IMR-90 (cell line): ENCODE data around the gene POU2AF1. TPM values are rescaled to one million over a fixed set of nuclear protein-coding genes. Genes with fewer than 3 reads are reported as not detected.
A peak's percentile ranks its signal among the peaks of the same experiment; 100 is the strongest.

Experiments used
- ATAC-seq: fragments of 200-7000 bp; cut with Tn5 transposase; 2 replicates; pipeline ENCODE4 v1.9.1; 2020; ENCODE audit warnings: low read depth, mild to moderate bottlenecking, moderate library complexity
- BruUV-seq: library from RNA; stranded (reverse); fragments of 400-500 nt; replicated peaks from 2 replicates; lab custom pipeline; 2021; lab: Mats Ljungman, UMichigan
- CTCF ChIA-PET: fragments of 300-600 bp; formaldehyde crosslinking; extraction: SDS; loops from one replicate; lab custom pipeline; 2021; ENCODE audit warnings: antibody characterized with exemption; lab: Yijun Ruan, JAX
- POLR2A ChIA-PET: fragments of 300-600 bp; sonication (Branson Sonifier 250); formaldehyde crosslinking; loops from one replicate; lab custom pipeline; 2022; ENCODE audit warnings: antibody characterized with exemption; ENCODE audit not compliant: unreplicated experiment; lab: Charles Lee
- DNase-seq: peaks from one replicate; pipeline ENCODE4 v3.0.0; 2013
- H2AFZ ChIP-seq: replicated peaks from 2 replicates; pipeline ENCODE3; 2013; ENCODE audit warnings: low read length, mild to moderate bottlenecking; ENCODE audit not compliant: poor library complexity
- H2AK5ac ChIP-seq: 2 replicates; pipeline ENCODE4 v1.6.1; 2013; ENCODE audit warnings: low read depth, low read length, inconsistent platforms
- H2AK9ac ChIP-seq: replicated peaks from 2 replicates; pipeline ENCODE3; 2013; ENCODE audit warnings: mild to moderate bottlenecking, low read depth, low read length, moderate library complexity; ENCODE audit not compliant: poor library complexity
- H2BK120ac ChIP-seq: 2 replicates; pipeline ENCODE4 v1.6.1; 2013; ENCODE audit warnings: low read depth, low read length, inconsistent platforms
- H2BK15ac ChIP-seq: 3 replicates; pipeline ENCODE4 v1.6.1; 2013; ENCODE audit warnings: low read depth, low read length, inconsistent platforms
- H2BK20ac ChIP-seq: 2 replicates; pipeline ENCODE4 v1.6.1; 2013; ENCODE audit warnings: low read depth, mild to moderate bottlenecking, inconsistent platforms, low read length, moderate library complexity
- H2BK5ac ChIP-seq: 2 replicates; pipeline ENCODE4 v1.6.1; 2013; ENCODE audit warnings: mild to moderate bottlenecking, low read depth, low read length, inconsistent platforms; ENCODE audit not compliant: poor library complexity, severe bottlenecking
- H3K14ac ChIP-seq: replicated peaks from 2 replicates; pipeline ENCODE4 v1.6.1; 2013; ENCODE audit warnings: low read depth, low read length, inconsistent platforms
- H3K18ac ChIP-seq: 2 replicates; pipeline ENCODE4 v1.6.1; 2013; ENCODE audit warnings: low read depth, low read length, control low read depth
- H3K23ac ChIP-seq: 2 replicates; pipeline ENCODE4 v1.6.1; 2013; ENCODE audit warnings: low read depth, low read length, inconsistent platforms
- H3K27ac ChIP-seq: 2 replicates; pipeline ENCODE4 v1.5.1; 2013; ENCODE audit warnings: mild to moderate bottlenecking, control low read depth, low read length; ENCODE audit not compliant: insufficient read depth
- H3K27me3 ChIP-seq: 2 replicates; pipeline ENCODE4 v1.6.1; 2013; ENCODE audit warnings: low read length; ENCODE audit not compliant: control insufficient read depth, insufficient read depth
- H3K36me3 ChIP-seq: 2 replicates; pipeline ENCODE4 v1.6.1; 2013; ENCODE audit warnings: low read length, mixed read lengths; ENCODE audit not compliant: control insufficient read depth, insufficient read depth
- H3K4ac ChIP-seq: 2 replicates; pipeline ENCODE4 v1.6.1; 2013; ENCODE audit warnings: low read depth, low read length, inconsistent platforms
- H3K4me1 ChIP-seq: 2 replicates; pipeline ENCODE4 v1.6.1; 2013; ENCODE audit warnings: low read length, mixed read lengths; ENCODE audit not compliant: control insufficient read depth, insufficient read depth
- H3K4me2 ChIP-seq: 2 replicates; pipeline ENCODE4 v1.6.1; 2013; ENCODE audit warnings: low read depth, mild to moderate bottlenecking, control low read depth, low read length, moderate library complexity
- H3K4me3 ChIP-seq: 2 replicates; pipeline ENCODE4 v1.5.1; 2013; ENCODE audit warnings: low read depth, mild to moderate bottlenecking, control low read depth, low read length, moderate library complexity; ENCODE audit not compliant: insufficient read depth
- H3K56ac ChIP-seq: 2 replicates; pipeline ENCODE4 v1.6.1; 2013; ENCODE audit warnings: low read length, inconsistent platforms; ENCODE audit not compliant: insufficient read depth; ENCODE audit errors: extremely low read depth
- H3K79me1 ChIP-seq, 2 experiments: 2 replicates each; pipeline ENCODE4 v1.6.1; 2013; ENCODE audit warnings: low read length in 2 of 2, inconsistent platforms in 1 of 2, low read depth in 1 of 2
- H3K9ac ChIP-seq: 2 replicates; pipeline ENCODE4 v1.6.1; 2013; ENCODE audit warnings: low read depth, low read length, control low read depth
- H3K9me1 ChIP-seq: 2 replicates; pipeline ENCODE4 v1.6.1; 2013; ENCODE audit warnings: low read length, inconsistent platforms; ENCODE audit not compliant: insufficient read depth
- H3K9me3 ChIP-seq: 2 replicates; pipeline ENCODE4 v1.6.1; 2013; ENCODE audit warnings: low read length; ENCODE audit not compliant: control insufficient read depth, insufficient read depth
- H4K20me1 ChIP-seq: 2 replicates; pipeline ENCODE4 v1.6.1; 2013; ENCODE audit warnings: low read length, inconsistent platforms; ENCODE audit not compliant: insufficient read depth
- H4K5ac ChIP-seq: 2 replicates; pipeline ENCODE4 v1.6.1; 2013; ENCODE audit warnings: mild to moderate bottlenecking, low read depth, low read length, control low read depth
- H4K8ac ChIP-seq, 2 experiments: 2 replicates each; pipeline ENCODE4 v1.6.1; 2013; ENCODE audit warnings: low read depth in 2 of 2, low read length in 2 of 2, control low read depth in 1 of 2, inconsistent platforms in 1 of 2
- H4K91ac ChIP-seq: 2 replicates; pipeline ENCODE4 v1.6.1; 2013; ENCODE audit warnings: low read depth, low read length, inconsistent platforms; ENCODE audit not compliant: insufficient read depth
- BHLHE40 ChIP-seq: fragments of 150-350 bp; IDR thresholded peaks from 2 replicates; pipeline ENCODE4 v1.6.1; 2016; ENCODE audit warnings: mild to moderate bottlenecking, low read depth, low read length
- CTCF ChIP-seq: conservative IDR thresholded peaks from 2 replicates; pipeline ENCODE4 v1.5.1; 2012; ENCODE audit warnings: mild to moderate bottlenecking, low read depth, low read length, improper control_type of control experiment
- FOS ChIP-seq: fragments of 150-350 bp; IDR thresholded peaks from 2 replicates; pipeline ENCODE4 v1.6.1; 2016; ENCODE audit warnings: low read depth, low read length
- MAFK ChIP-seq: IDR thresholded peaks from 2 replicates; pipeline ENCODE4 v1.6.1; 2012; ENCODE audit warnings: low read depth, low read length, improper control_type of control experiment
- MAZ ChIP-seq: IDR thresholded peaks from 2 replicates; pipeline ENCODE4 v1.6.1; 2012; ENCODE audit warnings: low read depth, mild to moderate bottlenecking, low read length, improper control_type of control experiment, moderate library complexity, borderline replicate concordance
- MXI1 ChIP-seq: IDR thresholded peaks from 2 replicates; pipeline ENCODE4 v1.6.1; 2012; ENCODE audit warnings: low read depth, mild to moderate bottlenecking, low read length, moderate library complexity, borderline replicate concordance
- NFE2L2 ChIP-seq: fragments of 150-350 bp; IDR thresholded peaks from 2 replicates; pipeline ENCODE4 v1.6.1; 2016; ENCODE audit warnings: low read depth, mild to moderate bottlenecking, low read length
- RCOR1 ChIP-seq: IDR thresholded peaks from 2 replicates; pipeline ENCODE4 v1.6.1; 2012; ENCODE audit warnings: mild to moderate bottlenecking, low read length, improper control_type of control experiment; ENCODE audit not compliant: insufficient replicate concordance
- RFX5 ChIP-seq: IDR thresholded peaks from 2 replicates; pipeline ENCODE4 v1.8.0; 2012; ENCODE audit warnings: low read depth, mild to moderate bottlenecking, low read length, moderate library complexity
- SMC3 ChIP-seq: fragments of 150-350 bp; IDR thresholded peaks from 2 replicates; pipeline ENCODE4 v1.6.1; 2016; ENCODE audit warnings: low read depth, mild to moderate bottlenecking, antibody characterized with exemption, low read length, moderate library complexity
- WGBS, 2 experiments: methylation state at CpG; one replicate each; pipeline versions ENCODE4 v1.1.5 to v1.1.7; 2013; ENCODE audit warnings: missing lambda C conversion rate in 2 of 2; ENCODE audit not compliant: insufficient read length in 1 of 2; ENCODE audit errors: extremely low coverage in 2 of 2; 5-methylcytosine and 5-hydroxymethylcytosine counted together
- dilution Hi-C: fragments of 300-500 bp; cut with HindIII; formaldehyde crosslinking; loops from one replicate; pipeline ENCODE4 v1.14.3; 2018; ENCODE audit warnings: low sequenced_read_pairs; ENCODE audit not compliant: unreplicated experiment
- in situ Hi-C: fragments of 300-500 bp; cut with MboI; formaldehyde crosslinking; loops from 3 replicates; pipeline ENCODE4 v1.14.3; 2019; ENCODE audit warnings: low sequenced_read_pairs, inconsistent platforms, mixed read lengths
- intact Hi-C: fragments of 100-400 bp; cut with micrococcal nuclease; formaldehyde crosslinking; loops from 2 replicates; pipeline ENCODE4 v1.10.0; 2022
- polyA plus RNA-seq, 3 experiments: library from polyadenylated mRNA; depleted of rRNA; stranded (reverse); fragments of >200 nt; gene quantifications; 2 replicates each; pipeline ENCODE4 v1.2.3, GENCODE V29; 2012; ENCODE audit warnings: low replicate concordance in 1 of 3
- total RNA-seq: library from RNA; depleted of rRNA; stranded (reverse); fragments of >200 nt; gene quantifications from 2 replicates; pipeline ENCODE4 v1.2.3, GENCODE V29; 2012

POU2AF1 gene
- total and polyA plus RNA-seq, 2 of the 4 experiments (the other 2 are of a cell fraction), result not detected

GRCh38 chr11:111334532-111335502 lies 44.3 kb downstream of the POU2AF1 start (continued):
- TF ChIP-seq MAFK (no peak), BHLHE40 (no peak)

- peak; percentile 45 for DNase-seq
Measured at GRCh38 chr11:111331711-111332479, 47.2 kb downstream of the POU2AF1 start.

More at GRCh38 chr11:111331711-111332479, 47.2 kb downstream of the POU2AF1 start:
- no peak overlapping the region for H2BK5ac ChIP-seq
- in situ Hi-C loops, result no loop called here
- no peak overlapping the region for H3K27ac ChIP-seq
- H2AK9ac ChIP-seq, result no peak overlapping the region
- peaks cover 5% of the 10 kb centered on the region; the same call in 1 of the 2 replicates for H3K4me1 ChIP-seq
- H4K8ac ChIP-seq, result no peak overlapping the region
- no peak overlapping the region for H3K4me3 ChIP-seq
- POLR2A ChIA-PET, result no interaction called here
- peak overlapping the region; percentile 70; the same call in 1 of the 2 replicates for H2BK20ac ChIP-seq
- dilution Hi-C loops, result no loop called here
- H4K5ac ChIP-seq, result no peak overlapping the region
- H3K9me3 ChIP-seq, result no peaks in the 10 kb centered on the region
- H2BK120ac ChIP-seq, result peak overlapping the region; percentile 40; the same call in 1 of the 2 replicates
- H3K56ac ChIP-seq, result no peak overlapping the region
- H3K9ac ChIP-seq, result no peak overlapping the region
- CTCF ChIA-PET, result no interaction called here
- H3K18ac ChIP-seq, result no peak overlapping the region
- peaks cover 11% of the 10 kb centered on the region for H3K27me3 ChIP-seq
- no peaks in the 10 kb centered on the region for H4K20me1 ChIP-seq
- BruUV-seq, result no TSS peak
- peak overlapping the region; percentile 5 for H2AFZ ChIP-seq
- ATAC-seq, result peak; percentile 75
- no peak overlapping the region for H3K4me2 ChIP-seq
- no peak overlapping the region for H4K91ac ChIP-seq
- TF ChIP-seq NFE2L2 (no peak), MAZ (no peak), RFX5 (no peak), SMC3 (no peak), BHLHE40 (no peak), CTCF (no peak), FOS (no peak), MXI1 (no peak), RCOR1 (no peak)
- H3K4ac ChIP-seq, result peak overlapping the region; percentile 59
- H3K14ac ChIP-seq, result peak overlapping the region; percentile 41; the same call in 1 of the 2 replicates
- H2AK5ac ChIP-seq, result no peak overlapping the region
- H3K23ac ChIP-seq, result no peak overlapping the region
- no peaks in the 10 kb centered on the region; the same call in 1 of the 2 replicates for H3K9me1 ChIP-seq
- no peak overlapping the region; the same call in 2 of the 3 replicates for H2BK15ac ChIP-seq
- intact Hi-C loops, result no loop called here
- H3K36me3 ChIP-seq, result no peaks in the 10 kb centered on the region
- no peaks in the 10 kb centered on the region for H3K79me1 ChIP-seq
- no CpG with 5 or more reads among the region's 4 CpGs for WGBS, 2 experiments
